Ishikawa (cell line): ENCODE data around the gene CCSER1.

Experiments used
- CEBPB ChIP-seq: IDR thresholded peaks from 2 replicates; pipeline ENCODE4 v1.6.1; 2012
- CREB1 ChIP-seq: IDR thresholded peaks from 2 replicates; pipeline ENCODE4 v1.6.1; 2012; ENCODE audit warnings: low read depth
- EGR1 ChIP-seq: IDR thresholded peaks from 2 replicates; pipeline ENCODE4 v1.6.1; 2012
- EP300 ChIP-seq: IDR thresholded peaks from 2 replicates; pipeline ENCODE4 v1.6.1; 2012; ENCODE audit warnings: borderline replicate concordance
- FOXM1 ChIP-seq: IDR thresholded peaks from 2 replicates; pipeline ENCODE4 v1.6.1; 2012; ENCODE audit warnings: low read depth, borderline replicate concordance
- NFIC ChIP-seq: IDR thresholded peaks from 2 replicates; pipeline ENCODE4 v1.6.1; 2012
- RAD21 ChIP-seq: IDR thresholded peaks from 2 replicates; pipeline ENCODE4 v1.6.1; 2012; ENCODE audit warnings: low read depth
- TAF1 ChIP-seq: IDR thresholded peaks from 2 replicates; pipeline ENCODE4 v1.6.1; 2012; ENCODE audit warnings: low read depth, mild to moderate bottlenecking
- TCF12 ChIP-seq: IDR thresholded peaks from 2 replicates; pipeline ENCODE4 v1.6.1; 2012; ENCODE audit warnings: low read depth
- TEAD4 ChIP-seq: IDR thresholded peaks from 2 replicates; pipeline ENCODE4 v1.6.1; 2012
- YY1 ChIP-seq: IDR thresholded peaks from 2 replicates; pipeline ENCODE4 v1.6.1; 2012; ENCODE audit warnings: low read depth
- ZBTB7A ChIP-seq: IDR thresholded peaks from 2 replicates; pipeline ENCODE4 v1.6.1; 2012; ENCODE audit warnings: low read depth
- TF ChIP-seq, protein P1 (sequence below): IDR thresholded peaks from 2 replicates; pipeline ENCODE4 v1.6.1; 2012
- TF ChIP-seq, protein P2 (sequence below): IDR thresholded peaks from 2 replicates; pipeline ENCODE4 v1.6.1; 2012; ENCODE audit warnings: low read depth, mild to moderate bottlenecking
- TF ChIP-seq, protein P3 (sequence below): IDR thresholded peaks from 2 replicates; pipeline ENCODE4 v1.6.1; 2012

Gene CCSER1

DNA sequence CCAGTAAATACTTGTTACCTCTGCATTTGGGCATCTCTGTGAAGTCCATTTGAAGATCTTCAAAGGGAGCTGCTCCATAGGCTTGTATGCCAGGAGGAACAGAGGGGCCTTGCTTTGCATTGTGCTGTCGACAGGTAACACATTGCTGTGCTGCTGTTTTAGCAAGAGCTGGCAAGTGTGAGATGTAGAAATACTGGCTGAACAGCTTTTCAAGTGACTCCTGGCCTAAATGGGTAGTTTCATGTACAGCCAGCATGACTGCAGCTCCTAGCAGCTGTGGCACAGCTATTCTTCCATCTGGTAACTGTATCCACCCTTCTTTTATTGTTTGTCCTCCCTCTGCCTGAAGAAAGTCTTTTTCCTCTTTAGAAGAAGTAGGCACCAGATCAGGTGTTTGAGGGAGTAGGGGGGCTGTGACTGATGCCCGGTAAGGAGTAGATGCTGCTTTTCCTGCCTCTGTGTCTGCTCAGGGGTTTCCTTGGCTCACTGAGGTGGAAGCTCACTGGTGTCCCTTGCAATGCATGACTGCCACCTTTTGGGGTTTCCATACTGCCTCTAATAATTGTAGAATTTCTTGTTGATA is 965.3 kb downstream of the CCSER1 start:
- TF ChIP-seq, protein P1, sequence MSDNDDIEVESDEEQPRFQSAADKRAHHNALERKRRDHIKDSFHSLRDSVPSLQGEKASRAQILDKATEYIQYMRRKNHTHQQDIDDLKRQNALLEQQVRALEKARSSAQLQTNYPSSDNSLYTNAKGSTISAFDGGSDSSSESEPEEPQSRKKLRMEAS: 0 out of 2 replicates have a peak, but pooled peaks have one; percentile 23
- peak; percentile 38 for TF ChIP-seq RAD21
- TF ChIP-seq, protein P2, sequence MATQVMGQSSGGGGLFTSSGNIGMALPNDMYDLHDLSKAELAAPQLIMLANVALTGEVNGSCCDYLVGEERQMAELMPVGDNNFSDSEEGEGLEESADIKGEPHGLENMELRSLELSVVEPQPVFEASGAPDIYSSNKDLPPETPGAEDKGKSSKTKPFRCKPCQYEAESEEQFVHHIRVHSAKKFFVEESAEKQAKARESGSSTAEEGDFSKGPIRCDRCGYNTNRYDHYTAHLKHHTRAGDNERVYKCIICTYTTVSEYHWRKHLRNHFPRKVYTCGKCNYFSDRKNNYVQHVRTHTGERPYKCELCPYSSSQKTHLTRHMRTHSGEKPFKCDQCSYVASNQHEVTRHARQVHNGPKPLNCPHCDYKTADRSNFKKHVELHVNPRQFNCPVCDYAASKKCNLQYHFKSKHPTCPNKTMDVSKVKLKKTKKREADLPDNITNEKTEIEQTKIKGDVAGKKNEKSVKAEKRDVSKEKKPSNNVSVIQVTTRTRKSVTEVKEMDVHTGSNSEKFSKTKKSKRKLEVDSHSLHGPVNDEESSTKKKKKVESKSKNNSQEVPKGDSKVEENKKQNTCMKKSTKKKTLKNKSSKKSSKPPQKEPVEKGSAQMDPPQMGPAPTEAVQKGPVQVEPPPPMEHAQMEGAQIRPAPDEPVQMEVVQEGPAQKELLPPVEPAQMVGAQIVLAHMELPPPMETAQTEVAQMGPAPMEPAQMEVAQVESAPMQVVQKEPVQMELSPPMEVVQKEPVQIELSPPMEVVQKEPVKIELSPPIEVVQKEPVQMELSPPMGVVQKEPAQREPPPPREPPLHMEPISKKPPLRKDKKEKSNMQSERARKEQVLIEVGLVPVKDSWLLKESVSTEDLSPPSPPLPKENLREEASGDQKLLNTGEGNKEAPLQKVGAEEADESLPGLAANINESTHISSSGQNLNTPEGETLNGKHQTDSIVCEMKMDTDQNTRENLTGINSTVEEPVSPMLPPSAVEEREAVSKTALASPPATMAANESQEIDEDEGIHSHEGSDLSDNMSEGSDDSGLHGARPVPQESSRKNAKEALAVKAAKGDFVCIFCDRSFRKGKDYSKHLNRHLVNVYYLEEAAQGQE: no peak

DNA sequence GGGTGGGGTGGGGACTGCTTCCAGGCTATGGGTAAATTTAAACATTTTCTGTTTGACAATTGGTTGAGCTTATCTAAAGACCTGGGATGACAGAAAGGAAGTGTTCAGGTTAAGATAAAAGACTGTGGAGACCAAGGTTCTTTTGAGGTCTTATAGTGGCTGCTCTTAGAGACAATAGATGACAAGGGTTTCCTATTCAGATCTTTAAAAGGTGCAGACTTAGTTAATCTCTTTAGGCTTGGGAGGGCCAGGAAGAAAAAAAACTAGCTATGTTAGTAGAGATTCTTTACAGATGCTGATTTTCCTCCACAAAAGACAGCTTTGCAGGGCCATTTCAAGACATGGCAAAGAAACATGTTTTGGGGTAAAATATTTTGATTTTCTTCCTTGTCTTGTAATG is 972.5 kb downstream of the CCSER1 start:
- TF ChIP-seq, protein P3, sequence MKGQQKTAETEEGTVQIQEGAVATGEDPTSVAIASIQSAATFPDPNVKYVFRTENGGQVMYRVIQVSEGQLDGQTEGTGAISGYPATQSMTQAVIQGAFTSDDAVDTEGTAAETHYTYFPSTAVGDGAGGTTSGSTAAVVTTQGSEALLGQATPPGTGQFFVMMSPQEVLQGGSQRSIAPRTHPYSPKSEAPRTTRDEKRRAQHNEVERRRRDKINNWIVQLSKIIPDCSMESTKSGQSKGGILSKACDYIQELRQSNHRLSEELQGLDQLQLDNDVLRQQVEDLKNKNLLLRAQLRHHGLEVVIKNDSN: no peak
- TF ChIP-seq EP300 (no peak), CEBPB (no peak), TEAD4 (no peak), RAD21 (no peak), CREB1 (no peak), TCF12 (no peak), YY1 (no peak), FOXM1 (no peak), TAF1 (no peak), ZBTB7A (no peak), EGR1 (no peak), NFIC (no peak)
- TF ChIP-seq, protein P1: no peak
- TF ChIP-seq, protein P2: no peak

DNA sequence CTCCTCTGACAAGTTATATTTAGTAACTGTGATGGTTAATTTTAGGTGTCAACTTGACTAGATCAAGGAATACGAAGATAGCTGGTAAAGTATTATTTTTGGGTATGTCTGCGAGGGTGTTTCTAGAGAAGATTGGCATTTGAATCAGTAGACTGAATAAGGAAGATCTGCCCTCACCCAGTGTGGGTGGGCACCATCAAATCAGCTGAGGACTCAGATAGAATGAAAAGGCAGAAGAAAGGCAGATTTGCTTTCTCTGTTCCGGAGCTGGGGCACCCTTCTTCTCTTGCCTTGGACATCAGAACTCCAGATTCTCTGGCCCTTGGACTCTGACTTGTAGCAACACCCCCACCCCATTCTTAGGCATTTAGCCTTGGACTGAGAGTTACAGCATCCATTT is 981.6 kb downstream of the CCSER1 start:
- TF ChIP-seq, protein P2: no peak
- TF ChIP-seq CEBPB: no peak

DNA sequence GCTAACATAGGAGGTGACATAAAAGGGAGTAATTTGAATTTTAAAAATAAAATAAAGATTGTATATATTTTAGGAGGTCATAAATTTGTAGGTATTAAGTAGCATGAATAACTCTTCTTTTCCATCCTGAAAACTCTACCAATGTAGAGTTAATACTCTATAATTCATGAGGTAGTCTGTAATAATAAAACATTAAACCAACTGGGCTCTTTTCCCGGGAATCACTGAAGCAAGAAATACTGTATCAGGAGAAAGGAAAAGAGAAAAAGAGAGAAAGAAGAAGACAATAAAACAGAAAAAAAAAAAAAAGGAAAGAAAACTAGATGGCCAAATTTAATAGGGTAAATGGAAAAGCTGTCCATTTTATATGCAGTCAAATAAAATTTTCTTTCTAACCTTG is 984.4 kb downstream of the CCSER1 start:
- TF ChIP-seq, protein P1: no peak
- TF ChIP-seq TCF12 (no peak), FOXM1 (no peak), EGR1 (no peak), TEAD4 (no peak), RAD21 (no peak)
- TF ChIP-seq, protein P3: no peak

DNA sequence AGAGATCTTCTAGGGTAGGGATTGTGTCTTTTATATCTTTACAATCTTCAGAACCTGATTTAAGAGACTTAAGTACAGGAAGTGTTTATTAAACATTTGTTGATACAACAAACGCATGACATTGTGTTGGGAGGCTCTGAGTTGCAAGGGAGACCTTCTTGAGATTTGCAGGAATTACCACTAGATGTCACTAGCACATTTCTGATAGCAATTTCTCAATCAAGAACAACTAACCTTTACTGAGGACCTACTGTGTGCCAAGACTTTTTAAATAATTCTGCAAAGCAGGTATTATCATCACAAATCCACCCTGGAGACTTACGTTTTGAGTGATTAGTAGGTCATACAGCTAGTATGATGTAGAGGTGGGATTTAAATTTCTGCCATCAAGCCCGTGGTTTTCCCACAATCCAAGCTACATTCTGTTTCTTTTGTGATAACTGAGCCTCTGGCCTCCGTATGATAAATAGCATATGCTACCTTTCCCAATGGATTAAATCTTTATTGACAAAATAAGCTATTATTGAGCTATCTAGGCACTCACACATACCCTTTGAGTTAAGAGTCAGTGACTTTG is 986.0 kb downstream of the CCSER1 start:
- no peak for TF ChIP-seq YY1
- TF ChIP-seq CEBPB: 0 out of 2 replicates have a peak, but pooled peaks have one; percentile 37
- no peak for TF ChIP-seq TEAD4
- no peak for TF ChIP-seq TAF1
- peak; percentile 82 for TF ChIP-seq RAD21
